Measurements from ENCODE around the gene GAREM1.

GRCh38 chr18:32257084-32257785 lies 213.4 kb downstream of the GAREM1 start:
- TF ChIP-seq POLR2A (IDR thresholded peaks at IDR 0.05) (no peak), EP300 (IDR thresholded peaks at IDR 0.05) (no peak), POLR2AphosphoS5 (IDR thresholded peaks at IDR 0.05) (no peak)
- TF ChIP-seq, protein P1, sequence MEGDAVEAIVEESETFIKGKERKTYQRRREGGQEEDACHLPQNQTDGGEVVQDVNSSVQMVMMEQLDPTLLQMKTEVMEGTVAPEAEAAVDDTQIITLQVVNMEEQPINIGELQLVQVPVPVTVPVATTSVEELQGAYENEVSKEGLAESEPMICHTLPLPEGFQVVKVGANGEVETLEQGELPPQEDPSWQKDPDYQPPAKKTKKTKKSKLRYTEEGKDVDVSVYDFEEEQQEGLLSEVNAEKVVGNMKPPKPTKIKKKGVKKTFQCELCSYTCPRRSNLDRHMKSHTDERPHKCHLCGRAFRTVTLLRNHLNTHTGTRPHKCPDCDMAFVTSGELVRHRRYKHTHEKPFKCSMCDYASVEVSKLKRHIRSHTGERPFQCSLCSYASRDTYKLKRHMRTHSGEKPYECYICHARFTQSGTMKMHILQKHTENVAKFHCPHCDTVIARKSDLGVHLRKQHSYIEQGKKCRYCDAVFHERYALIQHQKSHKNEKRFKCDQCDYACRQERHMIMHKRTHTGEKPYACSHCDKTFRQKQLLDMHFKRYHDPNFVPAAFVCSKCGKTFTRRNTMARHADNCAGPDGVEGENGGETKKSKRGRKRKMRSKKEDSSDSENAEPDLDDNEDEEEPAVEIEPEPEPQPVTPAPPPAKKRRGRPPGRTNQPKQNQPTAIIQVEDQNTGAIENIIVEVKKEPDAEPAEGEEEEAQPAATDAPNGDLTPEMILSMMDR (IDR thresholded peaks at IDR 0.05), result no peak
